ENCODE measurements around the gene TMEM270.

TMEM270 gene

GRCh38 chr7:73887762-73888161 lies 26.8 kb downstream of the TMEM270 start:
- DNase-seq (ENCODE audit: low read depth in 2 of 2), result no peak

DNA sequence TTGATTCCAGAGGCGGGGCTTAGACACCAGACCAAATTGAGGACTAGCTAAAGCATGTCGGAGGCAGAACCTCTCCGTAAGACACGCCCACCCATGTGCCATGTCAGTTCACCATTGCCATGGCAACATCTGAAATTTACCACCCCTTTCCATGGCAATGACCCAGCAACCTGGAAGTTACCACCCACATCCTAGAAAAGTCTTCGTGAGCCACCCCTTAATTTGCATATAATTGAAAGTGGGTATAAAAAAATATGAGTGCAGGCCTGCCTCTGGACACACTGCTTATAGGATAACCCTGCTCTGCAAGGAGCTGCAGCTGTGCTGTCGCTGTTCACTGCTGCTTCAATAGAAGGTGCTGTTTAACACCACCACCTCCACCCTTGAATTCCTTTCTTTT lies 28.0 kb downstream of the TMEM270 start:
- DNase-seq (ENCODE audit: low read depth in 2 of 2), result no peak

DNA sequence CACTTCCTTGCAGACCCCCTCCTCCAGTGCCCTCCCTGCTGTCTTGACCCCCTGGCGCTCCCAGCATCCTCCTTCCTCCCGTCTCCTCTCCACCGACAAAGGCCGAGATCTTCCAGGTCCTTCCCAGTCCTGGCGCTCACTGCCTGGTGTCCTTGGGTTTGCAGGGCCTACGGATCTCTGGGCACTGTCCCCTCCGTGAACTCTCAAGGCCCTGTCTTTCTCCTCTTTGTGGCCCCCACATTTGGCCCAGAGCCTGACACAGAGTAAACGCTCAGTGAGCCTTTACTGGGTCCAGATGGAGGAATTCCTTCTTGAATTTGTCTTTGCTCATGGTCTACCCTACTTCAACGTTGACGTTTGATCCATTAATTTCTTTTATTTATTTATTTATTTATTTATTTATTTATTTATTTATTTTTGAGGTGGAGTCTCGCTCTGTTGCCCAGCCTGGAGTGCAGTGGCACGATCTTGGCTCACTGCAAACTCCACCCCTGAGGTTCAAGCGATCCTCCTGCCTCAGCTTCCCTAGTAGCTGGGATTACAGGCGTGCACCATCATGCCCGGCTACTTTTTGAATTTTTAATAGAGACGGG lies 29.7 kb downstream of the TMEM270 start:
- DNase-seq (ENCODE audit: low read depth in 2 of 2), result no peak

- no peak for DNase-seq (ENCODE audit: low read depth in 2 of 2)
These were observed 30.4 kb downstream of the TMEM270 start for GRCh38 chr7:73891178-73891885.

DNA sequence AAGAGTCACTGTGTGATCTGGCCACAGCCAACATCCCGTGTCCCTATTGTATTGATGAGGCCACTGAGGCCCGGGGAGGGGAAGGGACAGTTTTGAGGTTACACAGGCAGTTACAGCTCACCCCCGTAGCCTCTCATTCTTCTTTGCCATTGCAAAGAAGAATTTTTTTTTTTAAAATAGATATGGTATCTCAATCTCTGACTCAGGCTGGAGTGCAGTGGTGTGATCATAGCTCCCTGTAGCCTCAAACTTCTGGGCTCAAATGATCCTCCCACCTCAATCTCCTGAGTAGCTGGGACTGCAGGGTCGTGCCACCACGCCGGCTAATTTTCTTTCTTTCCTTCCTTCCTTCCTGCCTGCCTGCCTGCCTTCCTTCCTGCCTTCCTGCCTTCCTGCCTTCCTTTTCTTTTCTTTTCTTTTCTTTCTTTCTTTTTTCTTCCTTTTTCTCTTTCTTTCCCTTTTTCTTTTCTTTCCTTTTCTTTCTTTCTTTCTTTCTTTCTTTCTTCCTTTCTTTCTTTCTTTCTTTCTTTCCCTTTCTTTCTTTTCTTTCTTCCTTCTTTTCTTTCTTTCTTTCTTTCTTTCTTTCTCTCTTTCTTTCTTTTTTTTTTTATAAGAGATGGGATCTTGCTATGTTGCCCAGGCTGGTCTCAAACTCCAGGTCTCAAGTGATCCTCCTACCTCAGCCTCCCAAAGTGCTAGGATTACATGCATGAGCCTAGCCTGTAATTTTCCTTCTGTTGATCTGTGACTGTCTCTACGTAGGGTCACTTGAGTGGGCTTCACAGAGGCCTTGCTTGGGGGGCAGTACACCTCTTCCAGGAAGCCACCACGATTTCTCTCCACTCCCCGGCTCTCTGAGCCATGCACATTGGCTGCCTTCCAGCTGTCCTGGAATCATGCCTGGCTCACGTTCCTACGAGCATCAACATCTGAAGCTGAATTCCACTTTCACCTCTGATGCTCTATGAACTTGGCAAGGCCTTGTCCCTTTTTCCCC lies 31.3 kb downstream of the TMEM270 start:
- DNase-seq (ENCODE audit: low read depth in 2 of 2), result no peak

DNA sequence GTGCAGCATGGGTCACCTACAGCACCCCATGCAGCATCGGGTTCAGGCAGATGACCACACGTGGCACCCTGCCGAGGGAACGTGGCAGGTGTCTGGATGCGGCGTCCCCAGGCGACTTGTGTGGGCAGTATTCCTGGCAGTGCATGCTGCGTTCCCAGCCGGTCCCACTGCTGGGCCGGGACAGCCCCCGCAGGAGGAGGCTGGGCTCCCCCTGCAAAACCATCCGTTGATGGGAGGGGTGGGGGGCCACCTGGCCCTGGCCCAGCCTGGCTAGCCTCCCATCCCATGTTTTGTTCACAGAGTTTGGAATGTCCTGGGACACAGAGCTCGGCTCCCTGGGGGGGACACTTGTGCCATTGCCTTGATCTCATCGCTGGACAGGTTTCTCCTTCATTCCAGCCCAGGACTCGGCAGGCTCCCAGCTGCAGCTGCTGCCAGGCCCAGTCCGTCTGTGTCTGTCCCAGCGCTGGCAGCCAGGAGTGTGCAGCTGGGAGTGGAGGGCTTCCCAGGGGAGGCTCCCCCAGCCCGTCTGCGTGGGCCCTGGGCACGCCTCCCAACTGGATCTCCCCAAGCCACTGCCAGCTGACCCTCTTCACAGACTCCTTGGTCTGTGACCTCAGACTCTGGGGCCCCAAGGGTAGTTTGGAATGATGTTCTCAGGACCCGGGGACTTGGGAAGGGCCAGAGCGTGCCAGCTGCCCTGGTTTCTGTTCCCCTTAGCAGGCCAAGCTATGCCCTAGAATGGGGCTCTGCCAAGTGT lies 32.6 kb downstream of the TMEM270 start:
- DNase-seq (ENCODE audit: low read depth in 2 of 2), result no peak

GRCh38 chr7:73894166-73894565 lies 33.2 kb downstream of the TMEM270 start:
- no peak for DNase-seq (ENCODE audit: low read depth in 2 of 2)

DNA sequence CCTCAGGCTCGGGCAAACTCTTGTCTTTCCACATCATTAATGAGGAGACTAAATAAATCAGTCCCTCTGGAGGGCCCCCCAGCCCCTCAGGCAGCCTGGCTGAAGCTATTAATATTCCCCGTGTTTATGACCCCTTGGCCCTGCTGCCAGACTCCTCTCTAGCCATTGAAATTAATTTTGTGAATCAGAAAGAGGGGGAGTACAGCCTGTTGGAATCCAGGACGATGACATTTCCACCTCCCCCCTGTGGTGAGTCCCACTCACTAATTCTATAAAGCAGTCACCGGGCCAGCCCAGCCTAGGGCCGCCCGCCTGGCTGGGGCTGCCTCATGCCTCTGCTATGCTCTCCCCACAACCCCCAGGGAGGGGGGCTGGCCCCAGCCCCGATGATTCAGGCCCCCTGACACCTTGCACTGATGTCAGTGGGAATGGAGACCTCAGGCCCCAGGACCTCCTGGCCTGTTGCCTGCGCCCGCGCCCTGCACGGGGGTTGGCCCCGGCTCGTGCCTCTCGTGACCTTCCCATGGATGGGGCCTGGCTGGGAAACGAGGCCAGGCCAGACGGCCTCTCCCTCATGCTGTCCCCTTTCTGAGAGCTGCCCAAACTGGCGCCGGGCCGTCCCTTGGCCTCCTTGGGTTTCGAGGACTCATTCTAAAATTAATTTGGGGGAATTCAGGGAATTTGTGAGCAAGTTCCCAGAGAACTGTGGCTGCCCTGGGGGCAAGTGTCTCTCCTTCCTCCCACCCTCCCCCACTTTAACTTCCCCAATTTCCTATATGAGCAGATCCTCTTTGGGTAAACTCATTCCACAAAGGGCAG lies 34.0 kb downstream of the TMEM270 start:
- DNase-seq (ENCODE audit: low read depth in 2 of 2), result no peak

DNA sequence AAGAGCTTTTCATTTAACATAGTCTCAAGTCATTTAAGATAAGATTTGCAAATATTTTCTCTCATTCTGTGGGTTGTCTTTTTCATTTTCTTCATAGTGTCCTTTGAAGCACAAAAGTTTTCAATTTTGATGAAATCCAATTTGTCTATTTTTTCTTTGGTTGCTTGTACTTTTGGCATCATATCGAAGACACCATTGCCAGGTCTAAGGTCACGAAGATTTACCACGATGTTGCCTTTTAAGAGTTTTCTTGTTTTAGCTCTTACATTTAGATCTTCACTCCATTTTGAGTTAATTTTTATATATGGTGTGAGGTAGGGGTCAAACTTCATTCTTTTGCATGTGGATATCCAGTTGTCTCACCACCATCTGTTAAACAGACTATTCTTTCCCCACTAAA lies 34.7 kb downstream of the TMEM270 start:
- no peak for DNase-seq (ENCODE audit: low read depth in 2 of 2)

GRCh38 chr7:73896454-73896853 lies 35.5 kb downstream of the TMEM270 start:
- no peak for DNase-seq (ENCODE audit: low read depth in 2 of 2)

DNA sequence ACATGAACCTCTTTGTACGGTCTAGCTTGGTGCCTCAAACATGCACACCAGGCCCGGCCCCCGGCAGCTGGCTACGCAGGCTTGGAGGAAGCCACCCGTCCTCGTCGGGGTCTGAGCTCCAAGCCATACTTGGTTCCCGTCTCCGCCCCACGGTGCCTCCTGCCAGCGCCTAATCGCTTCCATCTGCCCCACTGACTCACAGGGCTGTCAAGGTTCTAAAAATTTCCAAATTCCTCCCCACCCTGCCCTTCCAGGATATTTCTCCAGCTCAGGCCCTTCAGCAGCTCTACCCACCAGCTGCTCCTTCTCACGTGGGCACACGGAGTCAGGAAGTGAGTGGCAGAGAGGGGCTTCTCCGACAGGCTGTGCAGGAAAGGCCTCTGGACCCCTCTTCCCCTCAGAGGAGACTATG lies 38.8 kb downstream of the TMEM270 start:
- DNase-seq (ENCODE audit: low read depth in 2 of 2), result no peak

DNA sequence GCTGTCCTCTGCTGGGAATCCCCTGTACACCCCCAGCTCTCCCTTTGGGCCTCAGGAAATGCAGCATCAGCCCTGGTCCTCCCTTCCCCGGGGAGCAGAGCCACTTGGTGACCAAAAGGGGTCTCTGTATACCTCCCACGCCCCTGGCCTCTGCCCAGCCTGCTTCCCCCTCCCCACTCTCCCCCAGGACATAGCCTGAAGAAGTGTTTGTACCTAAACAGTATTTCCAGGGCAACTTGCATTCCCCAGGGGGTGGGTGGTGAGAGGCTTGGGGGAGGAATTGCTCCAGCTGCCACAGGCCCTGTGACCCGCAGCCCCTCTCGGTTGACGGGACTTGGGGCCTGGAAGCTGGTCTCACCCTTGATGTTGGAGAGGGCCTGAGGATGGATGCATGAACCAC lies 39.3 kb downstream of the TMEM270 start:
- DNase-seq (ENCODE audit: low read depth in 2 of 2), result no peak

- no peak for DNase-seq (ENCODE audit: low read depth in 2 of 2)
These were observed 40.4 kb downstream of the TMEM270 start for GRCh38 chr7:73901231-73901822.

GRCh38 chr7:73901823-73902597 lies 41.1 kb downstream of the TMEM270 start:
- no peak for DNase-seq (ENCODE audit: low read depth in 2 of 2)

DNA sequence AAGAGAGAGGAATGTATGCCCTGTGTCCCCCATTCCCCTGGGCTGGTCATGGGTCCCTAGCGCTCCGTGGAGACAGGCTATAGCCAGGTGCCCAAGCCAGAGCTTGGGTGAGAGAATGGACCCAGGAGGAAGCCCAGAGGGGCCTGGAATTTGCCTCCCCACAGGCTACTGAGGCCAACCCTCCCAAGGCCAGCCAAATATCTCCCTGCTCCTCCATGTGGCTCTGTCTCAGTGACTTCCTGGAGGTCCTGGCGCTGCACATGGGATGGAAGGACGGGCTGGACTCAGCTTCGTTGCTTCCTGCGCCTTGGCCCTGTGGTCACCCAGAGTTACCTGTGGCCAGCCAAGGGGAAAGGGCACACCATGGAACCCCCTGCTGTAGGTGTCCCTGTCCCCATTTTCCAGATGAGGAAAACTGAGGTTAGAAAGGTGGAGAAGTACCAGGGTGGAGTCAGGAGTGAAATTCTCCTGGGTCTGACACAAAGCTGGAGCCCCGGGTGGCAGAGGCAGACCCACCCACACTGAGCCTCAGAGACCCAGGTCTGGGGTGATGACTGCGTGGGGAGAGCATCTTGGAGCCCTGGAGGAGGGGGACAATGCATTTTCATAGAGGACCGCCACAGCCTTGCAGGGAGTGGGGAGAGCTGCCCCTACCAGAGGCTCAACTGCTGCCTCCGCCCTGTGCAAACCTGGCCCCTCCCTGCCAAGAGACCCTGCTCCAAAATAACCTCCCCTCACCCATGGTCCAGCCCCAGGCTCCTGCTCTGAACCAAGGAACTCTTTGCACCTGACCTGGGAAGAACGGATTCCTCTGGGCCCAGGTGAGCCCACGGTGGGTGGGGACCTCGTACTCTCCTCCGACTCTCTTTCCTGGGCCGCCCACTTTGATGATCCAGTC lies 42.6 kb downstream of the TMEM270 start:
- no peak for DNase-seq (ENCODE audit: low read depth in 2 of 2)

GRCh38 chr7:73904219-73905137 lies 43.5 kb downstream of the TMEM270 start:
- DNase-seq (ENCODE audit: low read depth in 2 of 2), result no peak

GRCh38 chr7:73905360-73905759 lies 44.4 kb downstream of the TMEM270 start:
- no peak for DNase-seq (ENCODE audit: low read depth in 2 of 2)

DNA sequence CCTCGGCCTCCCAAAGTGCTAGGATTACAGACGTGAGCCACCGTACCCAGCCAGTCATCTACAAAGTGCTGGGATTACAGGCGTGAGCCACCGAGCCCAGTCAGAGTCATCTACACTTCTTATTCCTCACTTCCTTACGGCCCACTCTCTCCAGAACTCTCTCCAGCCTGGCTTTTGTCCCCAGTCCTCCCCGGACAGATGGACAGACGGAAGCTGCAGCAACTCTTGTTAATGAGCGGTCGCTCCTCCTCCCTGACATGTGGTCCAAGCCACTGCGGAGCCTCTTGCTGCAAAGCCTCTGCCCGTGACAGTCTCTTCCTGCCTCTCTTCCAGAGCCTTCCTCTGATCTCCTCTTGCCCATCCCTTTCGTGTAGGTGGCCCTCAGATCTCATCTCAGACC lies 45.9 kb downstream of the TMEM270 start:
- no peak for DNase-seq (ENCODE audit: low read depth in 2 of 2)
